ENCODE data around the gene ZNF146.

- TF ChIP-seq EZH2 (IDR thresholded peaks at IDR 0.05; ENCODE audit: low read length) (no peak), CTCF (optimal IDR thresholded peaks at IDR 0.05 in 1 of 3, IDR thresholded peaks at IDR 0.05 in 1 of 3, conservative IDR thresholded peaks at IDR 0.05 in 1 of 3; ENCODE audit: extremely low read depth in 1 of 3, insufficient read depth in 2 of 3, low read length in 3 of 3) (no peak)
Observed at GRCh38 chr19:36172852-36173251, 42.1 kb upstream of the ZNF146 start.

Data from keratinocyte (primary cell).